ENCODE data around the gene DGAT2L6.
"Not testable (repeated sequence)": the region's sequence is repeated elsewhere in the genome, so short reads cannot be mapped to it uniquely, and the experiment has no call there.

DGAT2L6 gene

DNA sequence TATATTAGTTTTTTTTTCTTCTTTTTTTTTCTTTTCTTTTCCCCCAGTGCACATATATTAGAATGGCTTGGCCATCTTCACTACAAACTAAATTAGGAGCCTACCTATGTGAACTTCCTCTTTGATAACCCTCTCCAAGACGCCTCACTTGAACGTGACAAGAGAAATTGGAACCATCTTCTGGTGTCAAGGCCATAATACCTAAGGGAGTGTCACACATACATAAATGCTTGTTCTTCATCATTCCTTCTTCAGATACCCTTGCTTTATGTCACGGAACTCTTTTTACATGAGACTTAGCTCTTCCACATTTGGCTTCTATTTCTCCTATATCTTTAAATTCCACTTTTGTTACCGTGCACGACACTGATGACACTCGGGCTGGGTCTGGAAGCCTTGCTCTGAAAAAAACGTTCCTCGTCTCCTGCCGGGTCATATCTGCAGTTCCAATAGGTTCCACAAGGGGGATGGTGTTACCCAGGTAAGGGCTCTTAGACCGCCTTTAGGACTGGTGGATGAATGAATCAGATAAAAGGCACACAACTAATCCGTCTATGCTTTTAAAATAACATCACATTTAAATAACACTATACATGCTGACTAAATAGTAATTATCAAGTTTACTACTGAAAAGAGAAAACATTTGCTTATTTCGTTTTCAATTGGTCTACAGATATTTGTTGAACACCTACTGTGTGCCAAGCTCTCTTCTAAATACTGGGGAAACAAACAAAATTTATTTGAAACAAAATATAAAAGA is 19.9 kb downstream of the DGAT2L6 start:
- DNase-seq (ENCODE audit: low spot score) = peak; percentile 51

DNA sequence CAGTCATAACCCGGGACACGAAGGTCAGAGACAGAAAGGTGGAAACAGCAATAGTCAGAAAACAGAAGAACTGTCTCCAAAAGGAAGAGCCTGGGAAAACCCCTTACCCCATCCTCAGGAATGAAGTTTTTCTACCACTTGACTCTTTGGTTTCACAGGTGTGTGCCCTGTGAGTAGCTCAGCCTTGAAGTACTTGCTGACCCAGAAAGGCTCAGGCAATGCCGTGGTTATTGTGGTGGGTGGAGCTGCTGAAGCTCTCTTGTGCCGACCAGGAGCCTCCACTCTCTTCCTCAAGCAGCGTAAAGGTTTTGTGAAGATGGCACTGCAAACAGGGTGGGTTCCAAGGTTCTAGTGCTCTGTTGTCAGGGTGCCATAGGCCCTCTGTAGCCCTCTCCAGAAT is 24.4 kb downstream of the DGAT2L6 start:
- no peak for DNase-seq (ENCODE audit: low spot score)

DNA sequence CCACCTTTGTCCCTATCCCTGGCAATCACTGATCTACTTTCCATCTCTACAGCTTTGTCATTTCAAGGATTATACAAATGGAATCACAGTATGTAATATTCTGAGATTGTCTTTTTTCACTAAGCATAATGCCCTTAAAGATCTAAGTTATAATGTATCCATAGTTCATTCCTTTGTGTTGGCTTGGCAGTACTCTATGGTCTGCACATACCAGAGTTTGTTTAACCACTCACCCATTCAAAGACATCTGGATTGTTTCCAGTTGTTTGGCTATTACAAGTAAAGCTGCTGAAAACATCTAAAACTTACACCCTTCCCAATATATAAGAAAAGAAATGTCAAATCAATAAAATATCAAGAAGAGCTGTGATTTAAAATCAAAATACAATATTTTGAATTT is 31.2 kb downstream of the DGAT2L6 start:
- no peak for DNase-seq (ENCODE audit: low spot score)

DNA sequence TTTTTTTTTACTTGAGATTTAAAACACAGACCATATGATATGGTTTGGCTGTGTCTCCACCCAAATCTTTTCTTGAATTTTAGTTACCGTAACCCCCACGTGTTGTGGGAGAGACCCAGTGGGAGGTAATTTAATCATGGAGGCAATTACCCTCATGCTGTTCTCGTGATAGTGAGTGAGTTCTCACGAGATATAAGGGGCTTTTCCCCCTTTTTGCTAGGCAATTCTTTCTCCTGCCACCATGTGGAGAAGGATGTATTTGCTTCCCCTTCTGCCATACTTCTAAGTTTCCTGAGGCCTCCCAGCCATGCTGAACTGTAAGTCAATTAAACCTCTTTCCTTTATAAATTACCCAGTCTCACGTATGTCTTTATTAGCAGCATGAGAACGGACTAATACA is 32.3 kb downstream of the DGAT2L6 start:
- not testable (repeated sequence) for DNase-seq (ENCODE audit: low spot score)

DNA sequence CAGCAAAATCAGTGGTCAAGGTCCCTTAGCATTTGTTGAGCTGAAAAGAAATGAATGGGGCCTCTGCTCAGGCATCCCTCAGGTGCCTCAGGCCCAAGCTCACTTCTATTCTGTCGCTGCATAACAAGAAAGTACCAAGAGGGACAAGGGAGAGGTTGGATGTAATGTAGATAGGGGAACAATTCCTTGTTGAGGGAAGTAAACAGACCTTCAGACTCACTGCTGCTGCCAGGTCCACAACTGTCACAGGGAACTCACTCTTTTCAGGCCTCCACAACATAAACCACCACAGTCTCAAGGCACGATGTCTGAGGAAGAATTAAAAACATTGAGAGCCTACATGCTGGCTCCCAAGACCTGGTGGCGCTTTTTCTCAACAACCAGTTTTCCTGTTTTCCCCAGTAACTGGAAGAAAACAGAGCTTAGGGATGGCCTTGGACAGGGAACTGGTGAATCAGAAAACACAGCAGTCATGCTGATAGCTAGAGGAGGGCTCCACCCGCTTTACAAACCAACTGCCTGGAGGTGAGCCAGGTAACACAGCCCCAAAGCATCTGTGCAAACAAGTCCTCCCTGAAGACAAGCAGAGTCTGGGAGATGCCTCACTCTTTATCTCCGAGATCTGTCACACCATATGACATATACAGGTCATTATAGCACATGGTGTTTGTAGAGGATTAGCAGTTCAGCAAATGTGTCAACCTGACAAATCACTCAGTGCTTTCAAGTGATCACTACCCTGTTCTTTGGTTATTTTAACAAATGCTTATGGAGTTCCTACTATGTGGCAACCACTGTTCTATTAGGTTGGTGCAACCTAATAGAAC is 42.9 kb downstream of the DGAT2L6 start:
- DNase-seq (ENCODE audit: low spot score) = no peak

DNA sequence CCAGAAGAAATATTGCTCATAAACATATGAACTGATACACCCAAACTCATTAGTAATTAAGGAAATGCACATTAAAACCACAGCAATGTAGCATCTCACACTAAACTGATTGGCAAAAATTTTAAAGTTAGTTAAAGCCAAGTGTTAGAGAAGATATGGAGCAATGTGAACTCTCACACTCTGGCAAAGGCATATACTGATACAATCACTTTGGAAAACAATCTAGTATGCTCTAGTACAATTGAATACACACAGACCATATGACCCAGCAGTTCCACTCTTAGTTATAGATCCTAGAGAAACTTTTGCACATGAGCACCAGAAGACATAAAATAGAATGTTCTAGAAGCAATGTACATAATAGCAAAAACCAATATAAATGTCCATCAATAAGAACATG is 48.8 kb downstream of the DGAT2L6 start:
- no peak for DNase-seq (ENCODE audit: low spot score)

DNA sequence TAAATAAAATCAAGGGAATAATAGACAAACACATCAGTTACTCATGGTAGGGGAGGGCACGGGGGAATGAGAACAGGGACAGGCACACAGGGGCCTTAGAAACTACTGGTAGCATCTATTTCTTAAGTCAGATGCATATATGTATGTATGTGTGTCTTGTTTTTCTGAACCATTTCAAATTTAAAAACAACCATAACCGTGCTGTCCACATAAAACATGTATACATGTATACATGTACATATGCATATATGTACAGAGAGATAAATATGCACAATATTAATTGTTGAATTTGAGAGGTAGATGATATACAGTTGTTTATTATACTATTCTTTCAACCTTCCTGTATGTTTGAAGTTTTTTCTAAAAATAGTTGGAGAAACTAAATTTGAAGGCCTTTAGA is 49.4 kb downstream of the DGAT2L6 start:
- DNase-seq (ENCODE audit: low spot score) = no peak

DNA sequence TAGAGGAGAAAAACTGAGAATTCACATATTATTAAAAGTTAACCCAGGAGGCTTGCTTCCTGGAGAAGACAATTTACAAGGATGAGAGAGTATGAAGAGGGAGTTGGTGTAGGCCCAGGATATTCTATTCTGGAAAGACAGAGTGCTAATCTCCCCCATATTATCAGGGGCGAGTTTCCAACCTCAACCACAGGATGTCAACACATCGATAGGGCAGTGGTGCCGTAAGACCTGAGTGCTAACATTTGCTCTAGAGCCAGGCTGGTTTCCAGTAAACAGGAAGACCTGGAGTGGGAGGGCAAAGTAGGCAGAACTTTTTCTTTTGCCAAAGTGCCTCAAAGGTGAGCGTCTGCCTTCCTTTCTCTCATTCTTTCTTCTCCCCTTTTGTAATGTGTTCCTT is 54.4 kb downstream of the DGAT2L6 start:
- DNase-seq (ENCODE audit: low spot score) = no peak

DNA sequence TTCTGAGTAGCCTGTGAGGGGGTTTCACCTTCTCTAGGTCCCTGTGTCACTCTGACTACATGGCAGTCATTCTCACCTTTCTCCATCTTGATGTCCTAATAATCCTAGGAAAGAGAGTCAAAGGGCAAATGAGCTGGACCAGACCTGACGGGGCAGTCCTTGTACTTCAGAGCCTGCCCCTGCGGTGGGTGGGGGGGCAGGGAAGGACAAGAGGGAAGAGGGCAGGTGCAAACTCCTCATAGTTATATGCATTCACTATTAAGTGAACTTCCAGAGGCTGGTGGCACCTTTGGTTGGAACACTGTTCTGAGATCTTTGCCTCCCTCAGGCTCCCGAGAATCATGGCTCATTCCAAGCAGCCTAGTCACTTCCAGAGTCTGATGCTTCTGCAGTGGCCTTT is 57.1 kb downstream of the DGAT2L6 start, which contains the start of gene AWAT1:
AWAT1 (plus strand) TSS at position 301 of the 400 bp plus-strand sequence; CDS start at position 342, 41 bp downstream.
- DNase-seq (ENCODE audit: low spot score) = no peak

DNA sequence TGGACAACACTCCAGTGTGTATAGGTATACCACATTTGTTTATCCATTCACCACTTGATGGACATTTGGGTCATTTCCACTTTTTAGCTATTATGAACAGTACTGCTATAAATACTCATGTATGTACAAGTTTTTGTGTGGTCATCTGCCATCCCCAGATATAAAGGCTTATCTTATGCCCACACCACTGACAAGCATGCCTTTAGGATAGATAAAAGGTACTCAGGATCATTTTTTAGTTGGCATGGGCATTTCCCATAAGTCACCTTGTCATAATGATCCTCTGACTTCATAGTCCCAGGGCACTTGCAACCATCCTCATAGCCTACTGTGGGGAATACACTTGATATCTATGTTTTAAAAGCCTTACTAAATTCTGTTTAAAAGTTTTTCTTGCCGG is 63.5 kb downstream of the DGAT2L6 start:
- DNase-seq (ENCODE audit: low spot score) = no peak

DNA sequence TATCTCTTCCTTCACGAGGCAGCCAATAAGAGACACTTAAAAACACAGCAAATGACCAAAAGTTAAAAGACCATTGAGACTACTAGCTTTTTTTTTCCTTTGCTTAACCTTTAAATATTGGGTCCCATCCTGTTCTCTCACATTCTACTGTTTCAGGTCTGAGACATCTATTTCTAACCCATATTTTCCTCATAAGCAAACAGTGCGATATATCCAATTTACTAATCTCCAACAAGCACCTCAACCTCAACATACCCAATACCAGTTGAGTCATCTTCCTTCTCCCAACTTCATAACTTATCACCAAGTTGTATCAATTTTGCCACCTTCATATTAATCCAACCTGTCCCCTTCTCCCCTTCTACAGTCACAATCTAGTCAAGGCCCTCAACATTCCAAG is 64.2 kb downstream of the DGAT2L6 start:
- no peak for DNase-seq (ENCODE audit: low spot score)

DNA sequence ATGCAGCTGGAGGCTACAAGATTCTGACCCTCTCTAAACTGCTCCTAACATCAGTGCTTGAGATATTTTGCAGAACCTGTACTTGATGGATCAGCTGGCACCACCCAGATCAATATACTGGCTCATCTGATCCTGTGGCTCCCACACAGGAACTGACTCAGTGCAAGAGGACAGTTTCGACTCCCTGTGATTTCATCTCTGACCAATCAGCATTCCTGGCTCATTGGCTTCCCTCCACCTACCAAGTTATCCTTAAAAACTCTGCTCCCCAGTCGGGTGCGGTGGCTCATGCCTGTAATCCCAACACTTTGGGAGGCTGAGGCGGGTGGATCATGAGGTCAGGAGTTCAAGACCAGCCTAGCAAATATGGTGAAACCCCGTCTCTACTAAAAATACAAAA is 66.3 kb downstream of the DGAT2L6 start:
- not testable (repeated sequence) for DNase-seq (ENCODE audit: low spot score)

DNA sequence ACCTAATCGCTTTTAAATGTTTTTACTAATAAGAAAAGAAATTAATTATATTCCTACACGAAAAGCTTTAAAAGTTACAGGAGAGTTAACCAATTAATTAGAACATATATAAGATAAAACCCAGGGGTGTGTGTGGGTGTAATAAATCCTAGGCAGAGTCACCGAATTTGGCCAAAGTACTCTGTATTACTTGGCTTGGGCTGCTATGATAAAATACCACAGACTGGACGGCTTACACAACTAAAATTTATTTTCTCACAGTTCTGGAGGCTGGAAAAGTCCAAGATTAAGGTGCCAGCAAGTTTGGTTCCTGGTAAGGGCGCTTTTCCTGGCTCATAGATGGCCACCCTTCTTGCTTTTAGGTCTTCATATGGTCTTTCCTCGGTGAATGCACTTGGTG is 67.6 kb downstream of the DGAT2L6 start:
- DNase-seq (ENCODE audit: low spot score) = no peak

DNA sequence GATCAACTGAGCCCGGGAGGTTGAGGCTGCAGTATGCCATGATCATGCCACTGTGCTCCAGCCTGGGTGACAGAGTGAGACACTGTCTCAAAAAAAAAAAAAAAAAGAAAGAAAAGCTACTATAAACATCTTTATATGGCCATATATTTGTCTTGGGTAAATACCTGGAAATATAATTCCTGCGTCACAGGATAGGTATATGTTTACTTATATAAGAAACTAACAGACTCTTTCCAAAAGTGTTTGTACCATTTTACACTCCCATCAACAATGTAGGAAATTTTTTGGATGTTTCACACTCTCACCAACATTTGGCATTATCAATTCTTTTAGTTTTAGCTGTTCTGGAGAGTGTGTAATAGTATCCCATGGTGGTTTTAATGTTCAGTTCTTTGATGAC is 70.0 kb downstream of the DGAT2L6 start:
- no peak for DNase-seq (ENCODE audit: low spot score)

DNA sequence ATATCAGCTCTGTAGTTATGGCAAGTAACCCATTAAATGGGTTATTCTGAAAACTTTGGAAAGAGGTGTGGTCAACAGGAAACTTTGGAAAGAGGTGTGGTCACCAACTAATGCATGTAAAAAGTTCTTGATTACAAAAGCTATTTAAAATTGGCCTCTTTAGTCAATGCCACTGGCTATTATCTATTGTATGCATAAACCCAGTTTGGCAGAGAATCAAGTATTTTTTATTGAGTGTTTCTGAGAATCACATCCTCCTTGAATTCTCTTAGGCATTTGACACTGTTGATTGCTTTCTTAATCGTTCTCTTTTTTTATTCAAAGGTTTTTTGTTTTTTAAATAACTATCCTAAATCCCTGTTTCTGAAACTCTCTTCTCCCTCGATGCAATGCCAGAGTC is 75.2 kb downstream of the DGAT2L6 start:
- no peak for DNase-seq (ENCODE audit: low spot score)

DNA sequence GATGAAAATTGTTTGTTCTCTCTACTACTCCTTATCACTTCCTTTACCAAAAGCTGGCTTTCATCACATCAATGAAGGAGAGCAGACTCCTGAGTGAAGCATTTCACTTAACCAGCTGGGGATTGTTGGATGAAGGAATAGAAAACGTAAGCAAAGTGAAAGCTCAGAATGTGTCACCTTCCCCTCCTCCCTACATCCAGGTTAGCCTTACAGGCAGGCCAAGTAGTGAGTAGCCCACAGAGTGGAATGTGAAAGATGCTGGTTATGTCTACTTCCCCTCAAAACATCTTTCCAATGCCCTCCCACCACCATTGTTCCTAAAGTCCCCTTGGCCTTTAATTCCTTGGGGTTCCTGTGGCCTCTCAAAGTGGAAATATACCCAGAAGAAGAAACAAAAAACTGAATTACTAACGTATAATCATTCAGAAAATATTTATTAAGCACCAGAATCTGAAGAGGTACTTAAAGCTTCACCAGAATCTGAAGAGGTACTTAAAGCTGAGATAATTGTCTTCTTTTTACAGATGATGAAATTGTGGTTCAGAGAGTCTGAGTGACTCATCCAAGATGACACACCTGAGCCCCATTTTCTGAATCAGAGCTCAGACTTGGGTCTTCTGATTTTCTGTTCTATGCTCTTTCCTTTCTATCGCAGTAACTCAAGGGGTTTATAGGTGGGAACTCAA is 76.2 kb downstream of the DGAT2L6 start:
- no peak for DNase-seq (ENCODE audit: low spot score)

DNA sequence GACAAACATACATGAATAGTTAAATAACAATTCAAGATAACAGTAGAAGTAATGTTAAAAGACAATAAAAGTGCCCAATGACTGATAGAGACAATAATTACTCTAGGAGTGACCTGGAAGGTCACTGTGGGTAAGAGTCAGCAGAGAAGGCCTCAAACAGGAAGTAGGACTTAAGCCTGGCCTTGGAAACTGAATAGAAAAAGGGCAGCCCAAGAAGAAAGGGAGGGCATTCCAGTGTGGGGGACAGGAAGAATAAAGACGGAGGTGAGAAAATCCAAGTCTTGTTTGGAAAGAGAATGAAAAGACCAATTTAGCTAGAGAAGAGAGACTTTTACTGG is 76.7 kb downstream of the DGAT2L6 start:
- DNase-seq (ENCODE audit: low spot score) = no peak

DNA sequence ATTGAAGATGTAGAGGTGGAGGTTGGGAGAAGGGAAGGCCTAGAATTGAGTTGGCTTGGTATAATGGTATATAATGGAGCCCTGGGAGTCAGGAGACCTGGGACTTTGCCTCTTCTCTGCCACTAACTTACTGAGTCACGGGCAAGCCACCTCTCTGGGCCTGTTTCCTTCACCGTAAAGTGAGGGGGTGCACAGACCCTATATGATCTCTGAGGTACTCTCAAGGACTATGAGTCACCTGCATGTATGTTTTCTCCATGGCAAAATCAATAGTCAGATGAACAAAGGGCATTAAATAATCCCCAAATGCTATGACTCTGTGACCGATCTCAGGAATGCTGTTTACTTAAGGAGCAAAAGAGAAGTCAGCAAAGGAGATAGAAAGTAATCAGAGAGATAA is 77.6 kb downstream of the DGAT2L6 start:
- DNase-seq (ENCODE audit: low spot score) = no peak

All from ecto neural progenitor cell (in vitro differentiated cells).